HEK293 (cell line): ENCODE data around the gene BATF3.

Experiments used
- TCF7L2 ChIP-seq: IDR thresholded peaks from 2 replicates; pipeline ENCODE4 v1.6.1; 2011; ENCODE audit warnings: low read depth, mild to moderate bottlenecking, inconsistent platforms, low read length, moderate library complexity, borderline replicate concordance
- ZNF223 ChIP-seq: fragments of 450-650 bp; formaldehyde crosslinking; IDR thresholded peaks from 2 replicates; pipeline ENCODE4 v1.5.1; 2016; ENCODE audit warnings: missing biosample characterization, missing genetic modification characterization
- ZNF23 ChIP-seq: fragments of 450-650 bp; formaldehyde crosslinking; IDR thresholded peaks from 2 replicates; pipeline ENCODE4 v1.5.1; 2016; ENCODE audit warnings: missing biosample characterization, missing genetic modification characterization, borderline replicate concordance
- ZNF670 ChIP-seq: fragments of 450-650 bp; formaldehyde crosslinking; IDR thresholded peaks from 2 replicates; pipeline ENCODE4 v1.5.1; 2016; ENCODE audit warnings: missing biosample characterization, missing genetic modification characterization, low read depth
- TF ChIP-seq, protein P1 (sequence below): fragments of 450-650 bp; formaldehyde crosslinking; IDR thresholded peaks from 2 replicates; pipeline ENCODE4 v1.5.1; 2016; ENCODE audit warnings: missing biosample characterization, missing genetic modification characterization

DNA sequence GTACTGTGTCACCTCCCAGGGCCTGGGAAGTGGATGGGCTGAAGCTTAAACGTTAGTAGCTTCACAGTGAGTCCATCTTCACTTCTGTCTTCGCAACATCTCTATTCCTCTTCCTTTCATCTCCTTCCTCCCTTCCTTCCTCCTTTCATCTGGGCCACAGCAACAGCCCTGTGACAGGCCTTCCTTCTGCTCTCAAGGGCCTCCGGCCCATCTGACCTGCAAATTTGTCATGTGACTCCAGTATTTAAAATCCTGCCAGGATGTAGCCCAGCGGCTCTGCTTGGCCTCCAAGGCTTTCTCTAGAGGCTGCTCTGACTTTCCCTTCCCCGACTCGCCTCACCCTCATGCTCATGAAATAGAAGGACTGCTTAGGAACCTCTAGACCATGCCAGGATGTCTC lies 10.9 kb upstream of the BATF3 start:
- TF ChIP-seq, protein P1, sequence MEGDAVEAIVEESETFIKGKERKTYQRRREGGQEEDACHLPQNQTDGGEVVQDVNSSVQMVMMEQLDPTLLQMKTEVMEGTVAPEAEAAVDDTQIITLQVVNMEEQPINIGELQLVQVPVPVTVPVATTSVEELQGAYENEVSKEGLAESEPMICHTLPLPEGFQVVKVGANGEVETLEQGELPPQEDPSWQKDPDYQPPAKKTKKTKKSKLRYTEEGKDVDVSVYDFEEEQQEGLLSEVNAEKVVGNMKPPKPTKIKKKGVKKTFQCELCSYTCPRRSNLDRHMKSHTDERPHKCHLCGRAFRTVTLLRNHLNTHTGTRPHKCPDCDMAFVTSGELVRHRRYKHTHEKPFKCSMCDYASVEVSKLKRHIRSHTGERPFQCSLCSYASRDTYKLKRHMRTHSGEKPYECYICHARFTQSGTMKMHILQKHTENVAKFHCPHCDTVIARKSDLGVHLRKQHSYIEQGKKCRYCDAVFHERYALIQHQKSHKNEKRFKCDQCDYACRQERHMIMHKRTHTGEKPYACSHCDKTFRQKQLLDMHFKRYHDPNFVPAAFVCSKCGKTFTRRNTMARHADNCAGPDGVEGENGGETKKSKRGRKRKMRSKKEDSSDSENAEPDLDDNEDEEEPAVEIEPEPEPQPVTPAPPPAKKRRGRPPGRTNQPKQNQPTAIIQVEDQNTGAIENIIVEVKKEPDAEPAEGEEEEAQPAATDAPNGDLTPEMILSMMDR, result no peak
- no peak for TF ChIP-seq ZNF223 (tag by site-specific recombination)
- no peak for TF ChIP-seq ZNF23 (tag by site-specific recombination)
- TF ChIP-seq TCF7L2, result no peak
- no peak for TF ChIP-seq ZNF670 (tag by site-specific recombination)
